GM19043 (cell line): ENCODE results near the gene CEP57L1.

ENCODE experiments used
- ATAC-seq: cut with Tn5 transposase; IDR thresholded peaks from one replicate; pipeline ENCODE4 v1.9.1; 2021; ENCODE audit warnings: low read depth; ENCODE audit not compliant: unreplicated experiment

The CEP57L1 gene

GRCh38 chr6:109095036-109095834, at the start of gene CEP57L1:
CEP57L1 (plus strand) TSS chr6:109095507; CDS start chr6:109145222, 49,715 bp downstream.
- ATAC-seq: peak; percentile 62

GRCh38 chr6:109048176-109048575, 47.1 kb upstream of the CEP57L1 start:
- no peak for ATAC-seq

GRCh38 chr6:109048670-109049415, 46.5 kb upstream of the CEP57L1 start:
- ATAC-seq: no peak

- no peak for ATAC-seq
These were observed 45.3 kb upstream of the CEP57L1 start for GRCh38 chr6:109050012-109050411.

- no peak for ATAC-seq
These were observed 44.7 kb upstream of the CEP57L1 start for GRCh38 chr6:109050447-109051102.

- no peak for ATAC-seq
These were observed 43.8 kb upstream of the CEP57L1 start for GRCh38 chr6:109051301-109052017.

- ATAC-seq: no peak
These were observed 43.2 kb upstream of the CEP57L1 start for GRCh38 chr6:109052018-109052651.

- ATAC-seq: no peak
These were observed 42.5 kb upstream of the CEP57L1 start for GRCh38 chr6:109052852-109053251.

- no peak for ATAC-seq
These were observed 42.0 kb upstream of the CEP57L1 start for GRCh38 chr6:109053336-109053735.

GRCh38 chr6:109055771-109056235, 39.5 kb upstream of the CEP57L1 start:
- ATAC-seq: no peak

GRCh38 chr6:109056661-109057060, 38.6 kb upstream of the CEP57L1 start:
- ATAC-seq: no peak

- ATAC-seq: no peak
These were observed 36.7 kb upstream of the CEP57L1 start for GRCh38 chr6:109058620-109059019.

GRCh38 chr6:109059153-109059552, 36.2 kb upstream of the CEP57L1 start:
- ATAC-seq: no peak

- no peak for ATAC-seq
These were observed 35.7 kb upstream of the CEP57L1 start for GRCh38 chr6:109059571-109060021.

GRCh38 chr6:109060571-109060970, 34.7 kb upstream of the CEP57L1 start:
- no peak for ATAC-seq

- no peak for ATAC-seq
These were observed 33.1 kb upstream of the CEP57L1 start for GRCh38 chr6:109062216-109062615.

GRCh38 chr6:109062767-109063352, 32.4 kb upstream of the CEP57L1 start:
- ATAC-seq: no peak

- ATAC-seq: no peak
These were observed 25.6 kb upstream of the CEP57L1 start for GRCh38 chr6:109069746-109070145.

GRCh38 chr6:109071125-109071917, 24.0 kb upstream of the CEP57L1 start:
- ATAC-seq: no peak
